IPS-15b (cell line): ENCODE measurements around the gene HORMAD2.
A peak's percentile ranks its signal among the peaks of the same experiment; 100 is the strongest.

Source experiments
- H3K27me3 ChIP-seq: one replicate; pipeline ENCODE4 v1.6.1; 2013; ENCODE audit warnings: low read length; ENCODE audit not compliant: control insufficient read depth, insufficient read depth
- H3K36me3 ChIP-seq: one replicate; pipeline ENCODE4 v1.6.1; 2013; ENCODE audit warnings: low read length; ENCODE audit not compliant: control insufficient read depth, insufficient read depth
- H3K4me1 ChIP-seq: one replicate; pipeline ENCODE4 v1.6.1; 2013; ENCODE audit warnings: mild to moderate bottlenecking, low read length; ENCODE audit not compliant: control insufficient read depth, insufficient read depth
- H3K4me3 ChIP-seq: one replicate; pipeline ENCODE4 v1.5.1; 2013; ENCODE audit warnings: low read depth, low read length
- H3K9ac ChIP-seq: one replicate; pipeline ENCODE4 v1.6.1; 2013; ENCODE audit warnings: low read depth, mild to moderate bottlenecking, low read length
- H3K9me3 ChIP-seq: one replicate; pipeline ENCODE4 v1.6.1; 2013; ENCODE audit warnings: mild to moderate bottlenecking, low read length; ENCODE audit not compliant: control insufficient read depth, insufficient read depth

Gene HORMAD2

DNA sequence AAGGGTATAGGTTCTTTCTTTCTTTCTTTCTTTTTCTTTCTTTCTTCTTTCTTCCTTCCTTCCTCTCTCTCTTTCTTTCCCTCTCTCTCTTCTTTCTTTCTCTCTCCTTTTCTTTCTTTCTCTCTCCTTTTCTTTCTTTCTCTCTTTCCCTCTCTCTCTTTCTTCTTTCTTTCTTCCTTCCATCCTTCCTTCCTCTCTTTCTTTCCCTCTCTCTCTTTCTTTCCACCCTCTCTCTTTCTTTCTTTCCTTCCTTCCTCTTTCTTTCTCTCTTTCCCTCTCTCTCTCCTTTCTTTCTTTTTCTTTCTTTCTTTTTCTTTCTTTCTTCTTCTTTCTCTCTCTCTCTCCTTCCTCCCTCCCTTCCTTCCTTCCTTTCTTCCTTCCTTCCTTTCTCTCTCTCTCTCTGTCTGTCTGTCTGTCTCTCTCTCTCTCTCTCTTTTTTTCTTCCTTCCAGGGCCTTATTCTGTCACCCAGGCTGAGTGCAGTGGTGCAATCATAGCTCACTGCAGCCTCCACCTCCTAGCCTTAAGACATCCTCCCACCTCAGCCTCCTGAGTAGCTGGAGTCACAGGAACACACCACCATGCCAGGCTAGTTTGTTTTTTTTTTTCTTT, 139.5 kb downstream of the HORMAD2 start:
- peaks cover 6% of the 10 kb centered on the region for H3K4me1 ChIP-seq

DNA sequence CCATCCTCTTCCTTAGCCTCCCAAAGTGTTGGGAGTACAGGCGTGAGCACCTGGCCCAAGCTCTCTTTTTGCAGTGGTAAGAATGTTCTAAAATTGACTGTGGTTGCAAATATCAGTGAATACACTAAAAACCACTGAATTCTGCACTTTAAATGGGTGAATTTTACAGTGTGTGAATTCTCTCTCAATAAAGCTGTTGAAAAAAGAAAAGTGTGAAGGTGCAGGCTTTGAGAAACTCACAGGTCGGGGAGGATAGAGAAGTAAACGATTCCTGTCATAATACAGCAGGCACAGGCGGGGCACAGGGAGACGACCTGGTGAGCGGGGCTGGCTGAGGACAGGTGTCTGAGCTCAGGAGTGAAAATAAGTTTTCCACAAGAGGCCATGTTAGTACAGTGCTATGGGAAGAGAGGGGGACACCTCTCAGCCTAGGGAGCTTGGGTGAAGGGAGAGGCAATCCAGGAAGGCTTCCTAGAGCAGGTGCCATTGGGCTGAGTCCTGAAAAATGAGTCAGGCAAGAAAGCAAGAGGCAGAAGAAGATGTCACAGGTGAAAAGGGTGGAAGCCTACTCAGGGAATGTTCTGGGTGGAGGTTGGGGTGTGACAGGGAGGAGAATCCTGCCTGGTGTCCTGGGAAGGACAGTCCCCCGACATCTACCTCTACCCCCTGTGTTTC, 140.2 kb downstream of the HORMAD2 start:
- Histone ChIP-seq H3K4me3 (no peak overlapping the region), H3K27me3 (no peaks in the 10 kb centered on the region), H3K36me3 (no peaks in the 10 kb centered on the region), H3K9me3 (no peaks in the 10 kb centered on the region), H3K4me1 (peaks cover 2% of the 10 kb centered on the region), H3K9ac (no peak overlapping the region)

More for the DNA sequence above, 139.5 kb downstream of the HORMAD2 start:
- H3K4me3 ChIP-seq, result no peak overlapping the region
- H3K36me3 ChIP-seq, result no peaks in the 10 kb centered on the region
- H3K9me3 ChIP-seq, result no peaks in the 10 kb centered on the region
- no peak overlapping the region for H3K9ac ChIP-seq
- H3K27me3 ChIP-seq, result no peaks in the 10 kb centered on the region

GRCh38 chr22:30221121-30221992, 141.1 kb downstream of the HORMAD2 start:
- H3K27me3 ChIP-seq, result no peaks in the 10 kb centered on the region
- no peak overlapping the region for H3K9ac ChIP-seq
- peaks cover 2% of the 10 kb centered on the region for H3K4me1 ChIP-seq
- no peak overlapping the region for H3K4me3 ChIP-seq
- H3K9me3 ChIP-seq, result no peaks in the 10 kb centered on the region
- H3K36me3 ChIP-seq, result no peaks in the 10 kb centered on the region

- H3K4me1 ChIP-seq, result peaks cover 2% of the 10 kb centered on the region
- H3K27me3 ChIP-seq, result no peaks in the 10 kb centered on the region
- H3K9me3 ChIP-seq, result no peaks in the 10 kb centered on the region
- no peak overlapping the region for H3K4me3 ChIP-seq
- H3K9ac ChIP-seq, result no peak overlapping the region
- no peaks in the 10 kb centered on the region for H3K36me3 ChIP-seq
Measured at GRCh38 chr22:30222321-30222720, 142.1 kb downstream of the HORMAD2 start.

DNA sequence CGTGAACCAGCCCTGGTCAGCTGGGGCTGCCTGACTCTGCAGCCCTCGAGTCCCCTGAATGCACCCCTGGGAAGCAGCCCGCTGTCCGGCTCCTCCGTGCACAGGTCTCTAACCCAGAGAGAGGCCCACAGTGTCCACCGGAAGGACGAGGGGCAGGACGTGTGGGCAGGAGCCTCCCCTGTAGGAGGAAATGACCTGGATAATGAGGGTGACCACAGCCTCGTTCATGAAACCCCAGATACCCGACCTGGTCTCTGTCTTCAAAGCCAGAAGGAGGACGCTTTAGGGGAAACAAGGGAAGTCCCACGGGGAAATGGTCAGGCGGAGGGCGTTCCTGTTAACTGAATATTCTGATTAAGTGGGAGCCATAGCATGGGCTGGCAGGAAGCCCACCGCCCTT, 143.0 kb downstream of the HORMAD2 start:
- Histone ChIP-seq H3K4me1 (peaks cover 2% of the 10 kb centered on the region), H3K9me3 (no peaks in the 10 kb centered on the region)

DNA sequence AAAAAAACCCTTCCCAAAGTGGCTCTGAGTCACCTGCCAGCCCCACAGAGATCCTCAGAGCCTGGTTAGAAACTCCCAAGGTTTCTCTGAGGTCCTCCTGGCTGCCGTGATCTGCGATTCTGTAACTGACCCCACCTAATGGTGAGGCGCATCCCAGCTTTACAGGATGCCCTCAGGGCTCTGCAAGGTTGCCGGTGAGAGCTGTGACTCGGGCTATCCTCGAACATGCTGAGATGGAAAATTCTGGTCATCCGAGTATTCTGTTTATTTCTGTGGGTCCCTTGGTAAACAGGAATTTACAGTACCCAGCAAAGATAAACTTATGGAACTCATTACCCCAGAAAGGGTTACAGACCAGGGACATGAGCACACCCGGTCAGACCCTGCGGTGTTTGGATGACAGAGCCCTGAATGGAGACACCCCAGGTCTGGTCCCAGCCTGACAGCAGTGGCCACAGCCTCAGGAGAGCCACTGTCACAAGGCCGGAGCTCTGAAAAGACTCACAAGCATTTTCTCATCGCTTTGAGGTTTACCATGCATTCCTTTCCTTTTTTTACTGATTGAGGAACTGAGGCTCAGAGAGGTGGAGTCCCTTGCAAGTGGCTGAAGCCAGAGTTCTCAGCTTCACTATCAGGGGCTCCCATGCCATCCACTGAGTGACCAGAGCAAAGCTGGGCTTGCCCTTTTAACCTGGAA, 144.0 kb downstream of the HORMAD2 start:
- Histone ChIP-seq H3K9ac (no peak overlapping the region), H3K4me1 (peaks cover 2% of the 10 kb centered on the region), H3K36me3 (no peaks in the 10 kb centered on the region), H3K27me3 (no peaks in the 10 kb centered on the region), H3K9me3 (no peaks in the 10 kb centered on the region), H3K4me3 (no peak overlapping the region)

More for the DNA sequence above, 143.0 kb downstream of the HORMAD2 start:
- Histone ChIP-seq H3K27me3 (no peaks in the 10 kb centered on the region), H3K9ac (no peak overlapping the region), H3K36me3 (no peaks in the 10 kb centered on the region), H3K4me3 (no peak overlapping the region)

DNA sequence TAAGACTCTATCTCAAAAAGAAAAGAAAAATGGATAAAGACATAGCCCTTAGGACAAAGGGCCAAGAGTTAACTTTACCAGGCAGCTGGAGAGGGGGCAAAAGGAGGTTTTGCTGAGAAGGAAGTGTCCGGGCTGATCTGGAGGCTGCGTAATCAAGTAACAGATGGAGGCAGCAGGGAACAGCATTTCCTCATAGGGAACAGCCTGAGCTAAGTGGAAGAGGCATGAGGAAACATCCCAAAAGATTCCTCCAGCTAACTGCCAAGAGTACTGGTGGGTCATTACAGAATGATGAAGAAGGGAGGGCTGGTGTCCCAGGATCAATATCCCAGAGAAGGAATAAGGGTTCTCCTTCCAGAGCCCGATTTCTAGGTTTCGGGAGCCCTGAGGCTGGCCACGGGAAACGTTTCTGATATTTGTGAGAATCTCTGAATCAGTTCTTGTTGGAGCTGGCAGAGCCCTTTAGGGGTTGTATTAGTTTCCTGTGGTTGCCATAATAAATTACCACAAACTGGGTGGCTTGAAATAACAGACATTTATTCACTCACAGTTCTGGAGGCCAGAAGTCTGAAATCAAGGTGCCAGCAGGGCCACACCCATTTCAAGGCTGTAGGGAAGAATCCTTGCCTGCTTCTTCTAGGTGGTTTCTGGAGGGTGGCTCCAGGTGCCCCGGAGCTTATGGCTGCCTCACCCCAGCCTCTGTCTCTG, 145.1 kb downstream of the HORMAD2 start:
- Histone ChIP-seq H3K27me3 (no peaks in the 10 kb centered on the region), H3K36me3 (no peaks in the 10 kb centered on the region), H3K4me1 (peaks cover 2% of the 10 kb centered on the region), H3K4me3 (no peak overlapping the region), H3K9me3 (no peaks in the 10 kb centered on the region), H3K9ac (no peak overlapping the region)

DNA sequence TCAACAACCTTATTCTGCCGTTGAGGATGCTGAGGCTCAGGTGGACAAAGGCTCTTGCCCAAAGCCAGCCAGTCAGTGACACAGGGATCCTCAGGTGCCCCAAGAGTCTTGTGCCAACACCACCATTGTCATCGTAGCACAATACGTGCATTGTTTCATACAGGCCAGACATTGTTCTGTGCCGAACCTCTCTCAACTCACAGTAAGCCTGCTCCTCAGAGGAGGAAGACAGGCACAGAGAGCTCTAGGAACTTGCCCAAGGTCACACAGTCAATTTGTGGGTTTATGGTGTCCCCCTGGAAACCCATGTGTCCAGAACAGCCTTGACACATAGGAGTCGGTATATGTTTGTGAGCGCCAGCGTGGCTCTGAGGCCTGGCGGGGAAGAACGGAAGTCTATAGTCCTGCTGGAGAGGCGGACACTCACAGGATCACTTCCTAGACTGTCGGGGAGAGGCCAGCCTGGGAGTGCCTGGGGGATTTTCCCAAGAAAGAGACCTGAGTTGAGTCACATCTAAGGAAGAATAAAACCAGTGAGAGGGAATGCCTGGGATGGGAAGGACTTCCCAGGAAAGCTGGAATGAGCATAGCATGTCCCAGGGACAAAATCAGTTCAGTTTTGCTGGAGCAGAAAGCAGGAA, 146.0 kb downstream of the HORMAD2 start:
- Histone ChIP-seq H3K36me3 (no peaks in the 10 kb centered on the region), H3K9ac (peak overlapping the region; percentile 24), H3K4me3 (no peak overlapping the region), H3K4me1 (peaks cover 2% of the 10 kb centered on the region), H3K9me3 (no peaks in the 10 kb centered on the region), H3K27me3 (no peaks in the 10 kb centered on the region)
